ENCODE measurements around the gene ZNF277.
"Not testable (repeated sequence)": the region's sequence is repeated elsewhere in the genome, so short reads cannot be mapped to it uniquely, and the experiment has no call there.

ZNF277 gene

GRCh38 chr7:112293416-112293815 lies 86.9 kb downstream of the ZNF277 start:
- DNase-seq (ENCODE audit: low read depth in 2 of 2) = no peak

GRCh38 chr7:112296432-112296831 lies 89.9 kb downstream of the ZNF277 start:
- DNase-seq (ENCODE audit: low read depth in 2 of 2) = no peak

DNA sequence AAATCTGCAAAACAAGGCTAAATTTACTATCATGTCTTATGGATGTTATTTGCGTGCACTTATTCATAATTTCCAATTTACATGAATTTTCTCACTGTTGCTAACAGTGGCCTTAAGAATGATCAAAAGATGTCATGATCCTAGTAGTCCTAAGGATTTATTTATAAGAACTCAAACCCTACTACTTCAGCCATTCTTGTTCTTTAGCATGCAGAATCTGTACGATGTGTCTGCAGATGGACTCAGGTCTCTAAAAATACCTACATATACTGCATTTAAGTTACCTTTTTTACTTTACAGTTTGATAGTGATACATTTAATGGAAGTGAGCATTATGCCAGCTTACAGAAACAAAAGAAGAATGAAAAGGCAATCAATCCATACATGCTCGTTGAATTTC lies 91.2 kb downstream of the ZNF277 start:
- no peak for DNase-seq (ENCODE audit: low read depth in 2 of 2)

DNA sequence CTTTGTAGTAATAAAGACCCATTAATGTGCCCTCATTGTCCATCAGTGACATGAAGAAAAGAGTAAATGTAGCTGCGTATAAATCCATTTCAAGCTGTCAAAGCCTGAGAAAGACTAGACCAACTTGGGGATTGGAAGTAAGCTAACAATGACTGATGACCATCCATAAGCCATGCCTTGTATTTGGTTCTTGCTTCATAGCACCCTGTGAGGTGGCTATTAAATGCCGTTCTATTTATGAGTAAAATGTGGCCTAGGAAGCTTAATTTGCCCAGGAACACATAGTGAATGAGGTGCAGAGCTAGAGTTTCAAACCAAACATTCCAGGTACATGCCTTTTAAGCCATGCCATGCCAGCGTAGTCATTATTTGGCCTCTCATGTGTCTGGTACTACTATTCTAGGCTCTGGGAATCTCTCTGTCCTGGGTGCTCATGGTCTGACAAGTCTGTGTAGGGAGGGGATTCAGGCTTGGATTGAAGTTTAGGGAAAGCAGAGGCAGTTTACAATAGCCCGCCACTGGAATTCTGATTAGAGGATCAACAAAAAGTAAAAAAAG lies 92.1 kb downstream of the ZNF277 start:
- no peak for DNase-seq (ENCODE audit: low read depth in 2 of 2)

GRCh38 chr7:112300072-112300471 lies 93.6 kb downstream of the ZNF277 start:
- DNase-seq (ENCODE audit: low read depth in 2 of 2) = no peak

DNA sequence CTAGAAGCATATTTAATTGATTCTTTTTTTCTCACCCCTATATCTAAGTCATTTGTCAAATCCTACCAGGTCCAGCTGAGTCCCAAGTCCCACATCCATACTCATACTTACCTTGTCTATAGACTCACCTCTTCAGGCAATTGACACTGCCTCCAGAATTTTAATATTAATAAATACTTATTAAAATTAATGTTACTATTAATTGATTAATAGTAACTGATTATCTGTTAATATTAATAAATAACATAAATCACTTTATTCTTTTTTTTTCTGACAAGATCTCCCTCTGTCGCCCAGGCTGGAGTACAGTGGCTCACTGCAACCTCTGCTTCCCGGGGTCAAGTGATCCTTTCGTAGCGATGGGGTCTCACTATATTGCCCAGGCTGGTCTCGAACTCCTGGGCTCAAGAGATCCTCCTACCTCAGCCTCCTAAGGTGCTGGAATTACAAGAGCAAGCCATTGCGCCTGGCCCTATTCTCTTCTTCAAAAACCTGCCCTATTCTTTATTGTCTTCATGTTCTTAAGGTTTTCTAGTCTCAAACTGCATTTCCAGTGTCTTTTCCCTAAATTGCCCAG lies 94.4 kb downstream of the ZNF277 start:
- DNase-seq (ENCODE audit: low read depth in 2 of 2) = no peak

GRCh38 chr7:112302566-112302965 lies 96.1 kb downstream of the ZNF277 start:
- no peak for DNase-seq (ENCODE audit: low read depth in 2 of 2)

DNA sequence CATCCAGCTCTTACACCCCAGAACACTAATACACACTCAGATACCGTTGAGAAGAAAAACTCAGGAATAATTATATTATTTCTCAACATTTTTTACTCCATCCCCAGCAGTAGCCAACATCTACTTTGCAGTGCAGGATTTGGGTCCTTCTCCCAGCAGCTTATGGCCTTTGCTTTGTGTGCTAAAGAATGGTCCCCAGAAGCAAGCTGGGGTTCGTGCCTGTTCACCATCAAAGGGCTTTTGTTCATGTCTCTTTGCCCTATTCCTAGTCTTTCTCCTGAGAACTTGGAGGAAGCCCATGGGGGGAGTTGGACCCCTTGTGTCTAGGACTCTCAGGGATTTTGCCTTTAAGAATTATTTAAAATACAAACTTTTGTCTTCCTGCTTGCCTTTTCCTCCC lies 100.4 kb downstream of the ZNF277 start:
- no peak for DNase-seq (ENCODE audit: low read depth in 2 of 2)

- no peak for DNase-seq (ENCODE audit: low read depth in 2 of 2)
Measured at GRCh38 chr7:112307506-112307905, 101.0 kb downstream of the ZNF277 start.

- DNase-seq (ENCODE audit: low read depth in 2 of 2) = no peak
Measured at GRCh38 chr7:112308974-112309373, 102.5 kb downstream of the ZNF277 start.

DNA sequence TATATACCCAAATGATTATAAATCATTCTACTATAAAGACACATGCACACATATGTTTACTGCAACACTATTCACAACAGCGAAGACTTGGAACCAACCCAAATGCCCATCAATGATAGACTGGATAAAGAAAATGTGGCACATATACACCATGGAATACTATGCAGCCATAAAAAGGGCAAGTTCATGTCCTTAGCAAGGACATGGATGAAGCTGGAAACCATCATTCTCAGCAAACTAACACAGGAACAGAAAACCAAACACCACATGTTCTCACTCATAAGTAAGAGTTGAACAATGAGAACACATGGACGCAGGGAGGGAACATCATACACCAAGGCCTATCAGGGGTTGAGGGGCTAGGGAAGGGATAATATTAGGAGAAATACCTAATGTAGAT lies 110.3 kb downstream of the ZNF277 start:
- not testable (repeated sequence) for DNase-seq (ENCODE audit: low read depth in 2 of 2)

DNA sequence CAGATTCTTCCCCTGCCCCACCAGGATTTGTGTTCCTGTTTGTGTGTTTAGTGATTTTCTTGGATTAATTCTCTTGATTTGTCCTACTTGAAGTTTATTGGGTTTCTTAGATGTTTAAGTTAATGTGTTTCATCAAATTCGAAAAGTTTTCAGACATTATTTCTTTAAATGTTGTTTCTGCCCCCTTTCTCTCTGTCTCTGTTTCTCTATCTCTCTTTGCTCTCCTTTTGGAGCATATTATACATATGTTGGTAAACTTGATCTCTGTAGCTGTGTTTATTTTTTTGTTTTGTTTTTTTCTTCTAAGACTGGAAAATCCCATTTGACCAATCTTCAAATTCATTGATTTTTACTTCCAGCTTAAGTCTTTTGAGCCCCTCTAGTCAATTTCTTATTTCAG lies 115.6 kb downstream of the ZNF277 start:
- DNase-seq (ENCODE audit: low read depth in 2 of 2) = no peak

DNA sequence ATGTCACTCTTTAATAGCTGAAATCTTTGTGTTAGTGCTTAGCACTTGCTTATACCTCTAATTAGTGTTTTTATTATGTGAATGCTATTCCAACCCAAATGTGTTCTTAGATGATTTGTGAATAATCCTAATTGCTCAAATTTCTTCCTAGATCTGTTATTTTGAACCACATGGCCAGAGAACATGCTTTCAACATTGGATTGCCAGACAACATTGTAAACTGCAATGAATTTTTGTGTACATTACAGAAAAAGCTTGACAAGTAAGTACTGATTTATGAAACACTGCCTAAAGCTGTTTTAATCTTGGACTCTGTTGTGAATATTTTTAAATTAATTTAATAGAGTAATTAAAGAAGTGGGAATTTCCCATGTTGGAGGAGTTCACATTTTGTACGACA lies 121.1 kb downstream of the ZNF277 start:
- DNase-seq (ENCODE audit: low read depth in 2 of 2) = no peak

- DNase-seq (ENCODE audit: low read depth in 2 of 2) = no peak
Measured at GRCh38 chr7:112331492-112331891, 125.0 kb downstream of the ZNF277 start.

DNA sequence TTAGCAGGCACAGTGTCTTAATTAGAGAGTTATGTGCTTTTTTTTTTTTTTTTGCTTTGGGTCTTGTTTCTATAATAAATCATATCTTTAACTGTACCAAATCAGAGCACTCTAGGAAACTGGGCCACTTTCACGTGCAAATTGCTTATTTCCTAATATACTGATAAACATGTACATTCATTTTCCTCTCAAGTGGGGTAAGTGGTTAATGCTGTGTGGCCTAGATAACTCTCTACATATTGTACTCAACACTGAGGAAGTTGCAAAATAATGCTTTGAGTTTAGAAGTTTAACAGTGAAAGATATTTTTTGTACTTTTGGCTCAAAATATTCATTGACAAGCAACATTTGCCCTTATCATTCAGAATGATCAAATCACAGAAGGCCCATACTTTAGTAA lies 127.9 kb downstream of the ZNF277 start:
- DNase-seq (ENCODE audit: low read depth in 2 of 2) = no peak

GRCh38 chr7:112336261-112336660 lies 129.8 kb downstream of the ZNF277 start:
- no peak for DNase-seq (ENCODE audit: low read depth in 2 of 2)

- DNase-seq (ENCODE audit: low read depth in 2 of 2) = no peak
Measured at GRCh38 chr7:112336936-112337576, 130.6 kb downstream of the ZNF277 start.

DNA sequence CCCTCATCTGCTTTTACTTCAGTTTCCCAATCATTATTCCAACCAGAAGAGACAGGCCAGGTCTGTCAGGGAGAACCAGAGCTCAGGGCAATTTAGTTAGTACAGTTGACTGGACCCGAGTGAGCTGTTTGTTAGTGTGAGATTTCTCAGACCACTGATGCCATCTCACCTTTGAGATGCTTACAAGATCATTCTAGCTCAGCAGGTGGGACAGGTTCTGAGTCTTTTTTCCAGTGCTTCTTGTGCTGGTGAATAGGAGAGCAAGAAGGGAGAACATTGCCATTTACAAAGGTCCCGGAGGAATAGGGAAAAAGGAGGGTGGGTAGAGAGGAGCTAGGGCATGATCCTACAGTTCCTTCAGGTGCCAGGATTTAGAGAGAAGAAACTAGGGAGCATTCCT lies 131.4 kb downstream of the ZNF277 start:
- DNase-seq (ENCODE audit: low read depth in 2 of 2) = no peak

DNA sequence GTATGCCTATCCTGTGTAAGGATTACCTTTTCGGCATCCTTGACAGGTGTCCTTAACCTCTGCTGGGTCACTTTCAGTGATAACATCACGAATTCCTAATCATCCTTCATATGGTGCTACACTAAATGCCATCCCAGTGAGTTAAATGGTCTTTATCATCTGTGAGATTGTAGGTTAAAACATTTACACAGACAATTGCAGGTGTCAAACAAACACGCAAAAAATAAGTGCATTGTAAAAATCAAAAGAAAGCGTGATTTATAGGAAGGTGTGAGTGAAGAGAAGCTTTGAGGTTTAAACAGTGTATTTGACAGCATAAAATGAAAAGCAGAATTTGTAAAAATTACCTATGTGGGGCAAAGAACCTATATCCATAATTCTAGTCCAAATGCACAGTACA lies 132.3 kb downstream of the ZNF277 start:
- no peak for DNase-seq (ENCODE audit: low read depth in 2 of 2)

GRCh38 chr7:112341464-112341863 lies 135.0 kb downstream of the ZNF277 start:
- no peak for DNase-seq (ENCODE audit: low read depth in 2 of 2)

- no peak for DNase-seq (ENCODE audit: low read depth in 2 of 2)
Measured at GRCh38 chr7:112346381-112347060, 140.0 kb downstream of the ZNF277 start.

DNA sequence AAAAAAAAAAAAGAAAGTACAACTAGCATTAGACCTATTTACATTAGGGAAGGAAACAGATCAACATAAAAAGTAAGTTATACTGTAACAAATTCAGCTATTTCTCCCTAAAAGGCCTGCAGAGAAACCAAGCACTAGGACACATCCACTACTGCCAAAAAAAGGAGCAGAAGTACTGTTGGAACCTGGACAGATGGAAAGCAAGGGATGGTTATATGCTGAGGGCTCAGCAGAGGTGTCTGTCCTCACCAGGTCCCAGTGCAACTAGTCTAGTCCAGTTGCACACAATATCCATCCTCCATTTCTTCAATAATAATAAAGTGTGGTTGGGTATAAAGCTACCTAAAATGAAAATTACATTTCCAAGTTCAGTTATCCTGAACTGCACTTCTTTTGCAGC lies 140.6 kb downstream of the ZNF277 start:
- DNase-seq (ENCODE audit: low read depth in 2 of 2) = no peak

GRCh38 chr7:112350585-112350984 lies 144.1 kb downstream of the ZNF277 start:
- DNase-seq (ENCODE audit: low read depth in 2 of 2) = no peak

All from activated CD8-positive, alpha-beta memory T cell treated with anti-CD3 and anti-CD28 coated beads for 4 hours (primary cell).